MM.1S (cell line): Measurements from ENCODE around the gene DOC2A.

ENCODE experiments used
- EZH2 ChIP-seq: fragments of 300-600 bp; sonication (generic); optimal IDR thresholded peaks from 2 replicates; pipeline ENCODE3; 2017; ENCODE audit warnings: low read depth, mild to moderate bottlenecking, antibody characterized with exemption, low read length, mixed read lengths
- EZH2phosphoT487 ChIP-seq: fragments of 300-600 bp; sonication (generic); IDR thresholded peaks from 2 replicates; pipeline ENCODE4 v1.6.1; 2018; ENCODE audit warnings: antibody characterized with exemption, low read length
- TF ChIP-seq, protein P1 (sequence below): fragments of 300-600 bp; sonication (generic); IDR thresholded peaks from 2 replicates; pipeline ENCODE4 v1.5.1; 2016; ENCODE audit warnings: antibody characterized with exemption, low read length, mixed read lengths

DNA sequence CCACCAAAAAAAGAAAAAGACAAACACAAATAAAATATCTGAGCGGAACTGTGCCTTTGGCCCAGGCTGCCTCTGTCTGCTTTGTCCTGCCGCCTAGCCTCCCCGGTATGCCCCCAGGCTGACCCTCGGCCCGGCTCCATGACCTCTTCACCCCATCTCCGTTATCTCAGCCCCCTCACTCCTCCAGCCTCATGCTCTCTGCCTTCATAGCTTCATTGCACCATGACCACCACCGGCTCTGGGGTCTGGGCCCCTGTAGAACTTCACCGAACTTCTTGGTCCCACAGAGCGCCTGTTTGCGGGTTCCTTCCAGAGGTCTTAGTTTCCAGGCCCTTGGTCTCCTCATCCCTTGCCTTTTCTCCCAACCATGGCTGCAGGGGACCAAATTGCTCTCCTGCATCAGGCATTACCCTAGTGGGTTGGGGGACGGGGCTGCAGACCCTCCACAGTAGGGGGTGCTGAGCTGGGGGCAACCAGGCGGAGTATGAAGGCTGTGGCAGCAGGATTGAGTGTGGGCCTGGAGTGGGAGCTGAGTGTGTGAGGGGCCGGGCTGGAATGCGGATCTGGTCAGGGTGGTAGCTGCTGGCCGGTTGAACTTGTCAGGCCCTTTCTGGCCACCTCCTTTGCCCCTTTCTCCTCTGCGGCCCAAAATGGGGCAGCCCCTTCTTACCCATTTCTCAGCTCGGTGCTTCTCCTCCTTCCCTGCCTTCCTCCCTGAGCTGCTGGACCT lies 22.3 kb downstream of the DOC2A start:
- TF ChIP-seq EZH2phosphoT487 (no peak), EZH2 (no peak)
- TF ChIP-seq, protein P1, sequence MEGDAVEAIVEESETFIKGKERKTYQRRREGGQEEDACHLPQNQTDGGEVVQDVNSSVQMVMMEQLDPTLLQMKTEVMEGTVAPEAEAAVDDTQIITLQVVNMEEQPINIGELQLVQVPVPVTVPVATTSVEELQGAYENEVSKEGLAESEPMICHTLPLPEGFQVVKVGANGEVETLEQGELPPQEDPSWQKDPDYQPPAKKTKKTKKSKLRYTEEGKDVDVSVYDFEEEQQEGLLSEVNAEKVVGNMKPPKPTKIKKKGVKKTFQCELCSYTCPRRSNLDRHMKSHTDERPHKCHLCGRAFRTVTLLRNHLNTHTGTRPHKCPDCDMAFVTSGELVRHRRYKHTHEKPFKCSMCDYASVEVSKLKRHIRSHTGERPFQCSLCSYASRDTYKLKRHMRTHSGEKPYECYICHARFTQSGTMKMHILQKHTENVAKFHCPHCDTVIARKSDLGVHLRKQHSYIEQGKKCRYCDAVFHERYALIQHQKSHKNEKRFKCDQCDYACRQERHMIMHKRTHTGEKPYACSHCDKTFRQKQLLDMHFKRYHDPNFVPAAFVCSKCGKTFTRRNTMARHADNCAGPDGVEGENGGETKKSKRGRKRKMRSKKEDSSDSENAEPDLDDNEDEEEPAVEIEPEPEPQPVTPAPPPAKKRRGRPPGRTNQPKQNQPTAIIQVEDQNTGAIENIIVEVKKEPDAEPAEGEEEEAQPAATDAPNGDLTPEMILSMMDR, result no peak
